ENCODE measurements around the gene PDLIM4.

PDLIM4 gene

GRCh38 chr5:132301344-132302271, 44.1 kb downstream of the PDLIM4 start:
- TF ChIP-seq TCF12 (IDR thresholded peaks at IDR 0.05; ENCODE audit: low read depth): no peak
- no peak for TF ChIP-seq CEBPB (IDR thresholded peaks at IDR 0.05)
- TF ChIP-seq MAX (IDR thresholded peaks at IDR 0.05): no peak
- no peak for TF ChIP-seq TAF1 (IDR thresholded peaks at IDR 0.05; ENCODE audit: low read depth)
- no peak for TF ChIP-seq REST (IDR thresholded peaks at IDR 0.05; ENCODE audit: low read depth)
- TF ChIP-seq EGR1 (IDR thresholded peaks at IDR 0.05): no peak
- TF ChIP-seq NFIC (IDR thresholded peaks at IDR 0.05): no peak

- no peak for TF ChIP-seq RAD21 (IDR thresholded peaks at IDR 0.05; ENCODE audit: low read depth)
- no peak for TF ChIP-seq TCF12 (IDR thresholded peaks at IDR 0.05; ENCODE audit: low read depth)
- TF ChIP-seq TAF1 (IDR thresholded peaks at IDR 0.05; ENCODE audit: low read depth): no peak
- TF ChIP-seq EP300 (IDR thresholded peaks at IDR 0.05; ENCODE audit: borderline replicate concordance): no peak
- no peak for TF ChIP-seq NFIC (IDR thresholded peaks at IDR 0.05)
- TF ChIP-seq EGR1 (IDR thresholded peaks at IDR 0.05): no peak
- no peak for TF ChIP-seq CEBPB (IDR thresholded peaks at IDR 0.05)
- TF ChIP-seq TEAD4 (IDR thresholded peaks at IDR 0.05): no peak
- no peak for TF ChIP-seq YY1 (IDR thresholded peaks at IDR 0.05; ENCODE audit: low read depth)
- no peak for TF ChIP-seq CREB1 (IDR thresholded peaks at IDR 0.05; ENCODE audit: low read depth)
- TF ChIP-seq ZBTB7A (IDR thresholded peaks at IDR 0.05; ENCODE audit: low read depth): no peak
- TF ChIP-seq USF1 (IDR thresholded peaks at IDR 0.05): no peak
- TF ChIP-seq REST (IDR thresholded peaks at IDR 0.05; ENCODE audit: low read depth): no peak
- TF ChIP-seq FOXM1 (IDR thresholded peaks at IDR 0.05; ENCODE audit: borderline replicate concordance, low read depth): no peak
- TF ChIP-seq MAX (IDR thresholded peaks at IDR 0.05): no peak
Measured at GRCh38 chr5:132302413-132302812, 44.9 kb downstream of the PDLIM4 start.

- TF ChIP-seq TEAD4 (IDR thresholded peaks at IDR 0.05): no peak
- no peak for TF ChIP-seq TAF1 (IDR thresholded peaks at IDR 0.05; ENCODE audit: low read depth)
- no peak for TF ChIP-seq CEBPB (IDR thresholded peaks at IDR 0.05)
- TF ChIP-seq ZBTB7A (IDR thresholded peaks at IDR 0.05; ENCODE audit: low read depth): no peak
- TF ChIP-seq TCF12 (IDR thresholded peaks at IDR 0.05; ENCODE audit: low read depth): no peak
- TF ChIP-seq EGR1 (IDR thresholded peaks at IDR 0.05): no peak
- no peak for TF ChIP-seq NFIC (IDR thresholded peaks at IDR 0.05)
- TF ChIP-seq MAX (IDR thresholded peaks at IDR 0.05): no peak
- TF ChIP-seq RAD21 (IDR thresholded peaks at IDR 0.05; ENCODE audit: low read depth): no peak
- no peak for TF ChIP-seq USF1 (IDR thresholded peaks at IDR 0.05)
- TF ChIP-seq EP300 (IDR thresholded peaks at IDR 0.05; ENCODE audit: borderline replicate concordance): no peak
- no peak for TF ChIP-seq REST (IDR thresholded peaks at IDR 0.05; ENCODE audit: low read depth)
- no peak for TF ChIP-seq YY1 (IDR thresholded peaks at IDR 0.05; ENCODE audit: low read depth)
Measured at GRCh38 chr5:132303589-132303988, 46.1 kb downstream of the PDLIM4 start.

GRCh38 chr5:132305420-132305819, 47.9 kb downstream of the PDLIM4 start:
- TF ChIP-seq ZBTB7A (IDR thresholded peaks at IDR 0.05; ENCODE audit: low read depth) (no peak), MAX (IDR thresholded peaks at IDR 0.05) (no peak), EGR1 (IDR thresholded peaks at IDR 0.05) (no peak), EP300 (IDR thresholded peaks at IDR 0.05; ENCODE audit: borderline replicate concordance) (no peak), TCF12 (IDR thresholded peaks at IDR 0.05; ENCODE audit: low read depth) (no peak), CEBPB (IDR thresholded peaks at IDR 0.05) (no peak), REST (IDR thresholded peaks at IDR 0.05; ENCODE audit: low read depth) (no peak), FOXM1 (IDR thresholded peaks at IDR 0.05; ENCODE audit: borderline replicate concordance, low read depth) (no peak), YY1 (IDR thresholded peaks at IDR 0.05; ENCODE audit: low read depth) (no peak), CREB1 (IDR thresholded peaks at IDR 0.05; ENCODE audit: low read depth) (no peak), TAF1 (IDR thresholded peaks at IDR 0.05; ENCODE audit: low read depth) (no peak), USF1 (IDR thresholded peaks at IDR 0.05) (no peak), RAD21 (IDR thresholded peaks at IDR 0.05; ENCODE audit: low read depth) (no peak)
